Activated CD8-positive, alpha-beta memory T cell treated with anti-CD3 and anti-CD28 coated beads, Interleukin-2, amount 50 U/mL, for 24 hours (primary cell): ENCODE measurements around the gene TRIM31.

Experiments used
- DNase-seq: peaks from one replicate; pipeline ENCODE4 v3.0.0-alpha.2; 2020; ENCODE audit errors: extremely low read depth

The TRIM31 gene

DNA sequence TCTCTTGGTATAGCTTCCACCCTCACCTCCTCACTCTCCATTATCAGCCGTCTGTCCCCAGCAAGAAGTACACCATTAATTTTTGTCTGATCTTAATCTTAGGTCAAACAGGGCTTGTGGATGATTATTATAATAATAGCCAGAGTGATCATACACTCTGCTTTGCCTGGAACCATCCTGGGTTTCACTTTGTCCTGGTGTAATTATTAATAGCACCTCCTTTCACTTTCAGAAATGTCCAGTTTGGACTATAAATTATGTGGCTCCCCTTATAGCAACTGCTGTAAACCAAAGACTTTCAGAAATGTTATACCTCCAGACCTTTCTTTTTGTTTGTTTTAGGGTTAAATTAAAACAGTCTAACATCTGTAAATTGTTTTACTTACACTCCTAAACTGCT lies 951 bp upstream of the TRIM31 start:
- no peak for DNase-seq

- no peak for DNase-seq
Measured at GRCh38 chr6:30112402-30112994, 392 bp downstream of the TRIM31 start.

DNA sequence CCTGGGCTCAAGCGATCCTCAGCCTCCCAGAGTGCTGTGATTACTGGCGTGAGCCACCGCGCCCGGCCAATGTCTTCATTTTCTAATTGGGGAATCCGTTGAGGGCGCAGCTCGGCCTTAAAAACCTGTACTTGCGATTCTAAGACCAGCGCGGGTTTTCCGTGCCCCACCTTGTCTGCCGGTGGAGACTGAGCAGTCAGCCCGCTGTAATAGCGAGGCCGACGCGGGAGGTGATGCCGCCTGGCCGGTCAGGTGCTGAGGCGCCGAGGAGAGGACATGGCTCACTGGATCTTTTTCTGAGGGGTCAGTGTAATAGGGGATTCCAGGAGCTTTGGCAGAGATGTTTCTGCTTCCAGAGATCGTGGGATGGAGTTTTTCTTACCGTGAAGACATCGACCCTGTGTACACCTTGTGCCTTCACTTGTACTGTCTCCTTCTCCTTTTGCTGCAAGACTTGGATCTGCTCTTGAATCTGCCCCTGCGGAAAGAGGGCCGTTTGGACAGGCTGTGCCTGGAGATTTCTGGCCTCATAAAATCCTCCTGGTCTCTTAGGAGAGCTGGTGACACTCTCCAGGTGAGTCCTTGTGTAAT lies 1.5 kb downstream of the TRIM31 start:
- DNase-seq, result no peak

DNA sequence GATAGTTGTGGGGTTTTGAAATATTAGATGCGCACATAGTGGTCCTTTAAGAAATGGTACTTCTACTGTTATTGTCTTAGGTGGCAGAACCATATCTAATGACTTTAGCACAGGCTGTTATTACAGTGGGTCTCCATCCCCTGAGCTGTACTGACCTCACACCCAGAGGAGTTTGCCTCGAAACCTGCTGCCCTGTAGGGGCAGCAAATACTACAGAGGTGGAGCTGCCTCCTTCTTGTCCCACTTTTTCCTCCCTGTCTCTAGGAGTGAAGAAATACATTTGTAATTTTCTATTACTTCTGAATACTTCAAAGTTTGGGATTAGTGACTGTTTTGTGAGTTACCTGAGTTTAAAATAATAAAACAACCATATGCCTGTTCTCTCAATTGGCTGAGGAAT lies 8.2 kb downstream of the TRIM31 start:
- DNase-seq, result no peak

- no peak for DNase-seq
Measured at GRCh38 chr6:30103872-30104179, 9.1 kb downstream of the TRIM31 start.

DNA sequence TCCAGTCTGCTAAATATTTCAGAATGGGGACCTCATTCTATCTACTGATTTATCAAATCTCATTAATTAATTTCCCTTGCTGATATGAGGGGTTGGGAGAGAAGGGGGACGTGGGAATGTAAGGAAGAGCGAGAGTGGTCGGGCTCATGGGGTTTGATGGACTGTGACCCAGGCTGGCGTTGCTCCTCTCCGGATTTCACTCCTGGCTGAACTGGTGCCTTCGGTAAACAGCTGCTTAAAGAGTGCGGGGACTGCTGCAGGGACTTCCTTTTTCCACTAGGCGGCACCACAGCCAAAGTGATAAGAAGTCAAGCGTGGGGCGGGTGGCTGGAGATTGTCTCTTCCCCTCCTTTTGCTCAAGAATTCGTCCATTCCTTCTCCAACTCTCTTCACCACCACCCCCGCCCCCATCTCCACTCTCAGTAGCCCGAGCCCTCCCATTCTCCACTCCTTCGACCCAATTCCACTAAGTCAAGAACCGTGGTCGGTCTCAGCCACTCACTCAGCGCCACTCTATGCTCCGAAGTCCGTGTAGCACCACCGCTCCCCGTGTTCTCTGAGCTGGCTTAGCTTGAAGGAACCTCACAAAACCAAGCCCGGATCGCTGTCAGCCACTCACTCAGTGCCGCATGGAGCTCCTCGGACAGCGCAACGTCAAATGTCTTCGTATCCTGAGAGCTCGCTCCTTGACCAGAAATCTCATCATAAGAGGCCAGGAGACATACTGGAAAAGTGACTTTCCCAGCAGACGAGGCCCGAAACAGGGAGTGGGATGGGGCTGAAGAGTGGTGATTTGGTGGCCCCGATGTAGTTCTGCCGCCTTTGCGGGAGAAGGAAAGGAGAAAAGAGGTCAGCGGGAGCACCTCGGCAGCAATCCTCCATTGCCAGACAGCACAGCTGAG lies 9.7 kb downstream of the TRIM31 start:
- DNase-seq, result peak; percentile 49

DNA sequence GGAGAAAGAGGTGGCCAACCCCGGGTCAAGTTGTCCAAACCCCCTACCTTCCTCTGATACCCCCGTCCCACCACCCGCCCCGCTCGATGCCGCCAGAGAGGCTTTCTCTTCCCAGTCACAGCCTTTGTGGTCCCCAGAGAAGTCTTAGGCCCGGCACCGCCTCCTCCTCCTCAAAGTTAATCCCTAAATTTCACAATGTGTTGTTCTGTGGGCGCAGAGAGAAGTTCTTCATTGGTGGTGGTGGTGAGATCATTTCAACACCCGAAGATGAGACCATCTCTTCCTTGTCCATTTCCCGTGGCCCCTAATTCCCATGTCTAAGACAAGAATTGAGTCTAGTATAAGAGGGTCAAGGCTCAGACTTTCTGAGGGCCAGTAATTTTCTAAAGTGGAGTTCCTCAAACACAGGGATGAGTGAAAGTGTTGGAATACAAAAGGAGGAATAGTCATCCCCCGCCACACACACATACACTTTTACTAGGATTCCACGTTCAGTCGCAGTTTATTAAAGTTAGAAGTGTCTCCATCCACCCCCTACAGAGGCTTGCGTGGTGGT lies 10.4 kb downstream of the TRIM31 start:
- DNase-seq, result no peak

GRCh38 chr6:30101444-30102413 lies 11.2 kb downstream of the TRIM31 start:
- peak; percentile 25 for DNase-seq

DNA sequence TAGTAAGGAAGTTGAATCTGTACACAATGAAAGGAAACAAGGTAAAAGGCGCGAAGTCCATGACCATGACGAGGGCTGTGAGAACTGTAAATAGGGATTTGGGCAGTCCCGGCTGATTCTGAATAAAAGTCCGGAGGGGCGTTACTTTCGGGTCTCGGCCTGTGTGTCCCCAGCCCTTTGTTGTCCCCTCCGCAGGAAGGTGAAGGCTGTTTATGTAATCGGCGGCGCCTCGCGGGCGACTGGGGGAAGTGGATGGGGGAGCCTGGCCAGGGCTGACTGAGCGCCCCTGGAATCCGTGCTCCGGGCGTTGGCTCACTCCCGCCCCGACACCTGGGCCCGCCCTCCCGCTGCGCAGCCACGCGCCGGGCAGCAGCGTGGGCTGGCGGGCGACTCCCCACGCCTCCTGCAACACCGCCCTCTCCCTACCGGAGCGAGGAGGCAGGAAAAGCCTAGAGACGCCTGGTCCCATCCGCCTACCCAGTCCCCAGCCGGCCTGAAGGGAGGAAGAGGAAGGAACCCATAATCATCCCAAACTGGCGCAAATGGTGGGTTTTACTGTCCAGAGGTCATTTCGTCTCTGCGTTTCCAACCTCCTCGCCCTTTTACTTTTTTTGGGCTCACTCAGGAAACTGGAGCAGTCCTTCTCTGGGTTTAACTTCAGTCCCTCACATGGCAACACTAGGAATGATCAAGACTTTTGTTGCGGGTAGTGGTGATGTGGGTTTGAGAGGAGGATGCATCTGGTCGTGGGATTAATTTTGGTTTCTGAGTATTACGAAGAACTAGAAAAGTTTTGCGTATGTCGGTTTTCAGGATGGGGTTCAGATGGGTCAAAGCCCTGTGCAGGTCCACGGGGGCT lies 12.1 kb downstream of the TRIM31 start:
- no peak for DNase-seq

DNA sequence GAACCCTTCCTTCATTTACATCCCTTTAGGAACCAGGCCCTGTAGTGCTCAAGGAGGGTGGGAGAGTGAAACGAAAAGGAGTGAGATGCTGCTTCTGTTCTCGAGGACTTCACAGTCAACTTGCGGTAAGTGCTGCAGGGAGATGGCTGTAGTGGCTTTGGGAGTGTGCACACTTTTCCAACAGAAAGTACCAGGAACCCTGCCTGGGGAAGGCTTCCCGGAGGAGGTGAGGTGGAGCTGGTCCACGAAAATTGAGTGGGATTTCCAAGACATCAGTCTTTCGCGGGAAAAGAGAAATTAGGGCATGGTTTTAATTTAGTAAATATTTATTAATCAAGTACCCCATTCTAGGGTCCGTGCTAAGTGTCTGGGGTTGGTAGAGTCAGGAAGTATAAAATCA lies 12.7 kb downstream of the TRIM31 start:
- no peak for DNase-seq

DNA sequence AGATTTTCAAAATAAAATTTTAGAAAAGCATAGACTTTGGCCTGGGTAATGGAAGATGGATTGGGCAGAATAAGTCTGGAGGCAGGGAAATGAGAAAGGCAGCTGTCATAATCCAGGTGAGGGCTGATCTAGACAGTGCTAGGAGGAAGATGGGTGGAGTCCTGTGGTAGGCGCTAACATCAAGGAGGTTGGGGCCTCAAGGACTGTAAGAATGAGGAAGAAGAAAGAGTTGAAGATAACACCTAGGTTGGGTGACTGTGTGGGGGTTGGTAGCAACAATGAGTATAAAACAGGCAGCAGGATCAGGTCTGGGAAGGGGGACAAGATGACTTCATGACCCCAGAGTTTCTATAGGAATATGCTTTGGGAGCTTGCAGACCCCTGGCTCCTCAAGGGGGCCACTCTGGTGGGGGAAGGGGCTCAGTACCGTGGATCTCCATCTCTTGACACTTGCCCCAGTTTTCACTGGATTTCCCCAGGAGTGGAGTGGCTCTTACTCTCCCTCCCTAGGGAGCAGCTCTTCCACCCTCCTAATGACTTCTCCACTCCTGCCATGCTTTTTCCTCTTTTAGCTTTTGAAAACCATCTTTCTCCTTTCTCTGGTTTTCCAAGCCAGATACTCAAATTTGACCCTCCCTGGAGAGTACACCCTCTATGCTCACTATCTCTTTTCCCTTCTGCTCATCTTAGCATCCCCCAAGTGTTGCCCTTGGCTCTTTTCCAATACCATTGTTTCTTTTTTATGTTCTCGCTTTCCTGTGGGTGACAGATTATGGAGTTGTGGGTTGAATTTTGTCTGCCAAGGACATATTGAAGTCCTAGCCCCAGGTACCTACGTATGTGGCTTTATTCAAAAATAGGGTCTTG lies 14.8 kb downstream of the TRIM31 start:
- no peak for DNase-seq

DNA sequence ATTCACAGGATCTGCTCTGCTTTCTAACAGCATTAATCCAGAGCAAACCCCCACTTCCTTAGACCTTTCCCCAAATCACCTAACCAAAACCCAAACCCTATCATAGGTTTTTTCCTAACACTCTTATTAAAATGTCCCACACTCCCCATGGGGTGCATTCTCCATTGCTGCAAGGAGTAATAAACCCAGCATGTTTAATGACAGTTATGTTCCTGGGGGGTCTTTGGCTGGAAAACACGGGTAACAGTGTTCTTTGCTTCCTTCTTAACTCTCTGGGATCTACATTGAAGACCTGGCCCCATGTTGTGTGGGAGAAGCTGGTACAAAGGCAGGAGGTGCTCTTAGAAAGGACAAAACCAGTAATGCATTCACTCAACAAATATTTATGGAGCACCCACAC lies 16.1 kb downstream of the TRIM31 start:
- no peak for DNase-seq

GRCh38 chr6:30093951-30094661 lies 18.8 kb downstream of the TRIM31 start:
- no peak for DNase-seq

DNA sequence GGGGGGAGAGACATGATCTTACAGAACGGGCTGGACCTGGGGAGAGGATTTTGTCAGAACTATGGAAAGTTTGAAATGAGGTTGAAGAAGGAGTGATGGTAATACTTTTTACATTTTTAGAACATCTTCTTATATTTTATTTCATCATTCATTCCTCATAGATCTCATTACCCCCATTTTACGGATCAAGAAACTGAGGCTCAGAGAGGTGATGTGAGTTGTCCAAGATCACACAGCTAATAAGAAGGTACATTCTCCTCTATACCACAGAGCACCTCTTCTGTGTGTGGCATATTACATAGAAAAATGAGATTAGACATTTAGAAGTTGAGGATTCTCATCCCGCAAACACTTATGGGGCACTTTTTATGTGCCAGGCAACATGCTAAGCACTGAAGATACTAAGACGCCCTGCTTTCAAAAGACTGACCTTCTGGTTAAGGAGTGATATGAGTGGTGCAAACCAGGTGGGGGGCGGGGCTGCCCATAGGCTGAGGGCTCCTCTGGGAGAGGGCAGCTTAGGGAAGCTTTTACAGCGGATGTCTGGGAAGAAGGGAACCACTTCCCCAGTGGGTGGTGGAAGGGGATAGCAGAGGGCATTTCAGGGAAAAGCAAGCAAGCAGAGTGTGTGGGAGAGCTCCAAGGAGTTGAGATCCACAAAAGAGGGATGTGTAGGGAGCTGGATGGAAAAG lies 19.9 kb downstream of the TRIM31 start:
- no peak for DNase-seq

- DNase-seq, result no peak
Measured at GRCh38 chr6:30091577-30092381, 21.1 kb downstream of the TRIM31 start.

DNA sequence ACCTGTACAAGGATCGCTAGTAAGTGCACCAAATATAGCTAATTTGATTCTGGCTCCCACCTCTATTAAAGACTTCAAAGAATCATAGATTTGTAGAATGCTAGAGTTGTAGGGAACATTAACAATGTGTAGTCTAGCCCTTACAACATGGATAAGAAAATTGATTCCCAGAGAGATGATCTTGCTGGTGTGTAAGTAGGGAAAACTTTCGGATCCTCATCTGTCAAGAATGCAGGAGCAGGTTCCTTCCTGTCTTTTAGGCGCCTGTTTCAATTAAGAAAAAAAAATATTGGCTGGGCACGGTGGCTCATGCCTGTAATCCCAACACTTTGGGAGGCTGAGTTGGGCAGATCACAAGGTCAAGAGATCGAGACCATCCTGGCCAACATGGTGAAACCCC lies 25.0 kb downstream of the TRIM31 start:
- no peak for DNase-seq

- no peak for DNase-seq
Measured at GRCh38 chr6:30077218-30077617, 35.7 kb downstream of the TRIM31 start.
